Measurements from ENCODE around the gene RNPS1. TPM values are rescaled to one million over a fixed set of nuclear protein-coding genes. Genes with fewer than 3 reads are reported as not detected.

The RNPS1 gene
- total and polyA plus RNA-seq, 8 donors: 109 to 208 (median 194) TPM

- peaks cover 0 to 53% of the 10 kb centered on the region in 2 donors for H3K36me3 ChIP-seq
- intact Hi-C loops (cut with DNase I): no loop called here
- TF ChIP-seq, protein P1, sequence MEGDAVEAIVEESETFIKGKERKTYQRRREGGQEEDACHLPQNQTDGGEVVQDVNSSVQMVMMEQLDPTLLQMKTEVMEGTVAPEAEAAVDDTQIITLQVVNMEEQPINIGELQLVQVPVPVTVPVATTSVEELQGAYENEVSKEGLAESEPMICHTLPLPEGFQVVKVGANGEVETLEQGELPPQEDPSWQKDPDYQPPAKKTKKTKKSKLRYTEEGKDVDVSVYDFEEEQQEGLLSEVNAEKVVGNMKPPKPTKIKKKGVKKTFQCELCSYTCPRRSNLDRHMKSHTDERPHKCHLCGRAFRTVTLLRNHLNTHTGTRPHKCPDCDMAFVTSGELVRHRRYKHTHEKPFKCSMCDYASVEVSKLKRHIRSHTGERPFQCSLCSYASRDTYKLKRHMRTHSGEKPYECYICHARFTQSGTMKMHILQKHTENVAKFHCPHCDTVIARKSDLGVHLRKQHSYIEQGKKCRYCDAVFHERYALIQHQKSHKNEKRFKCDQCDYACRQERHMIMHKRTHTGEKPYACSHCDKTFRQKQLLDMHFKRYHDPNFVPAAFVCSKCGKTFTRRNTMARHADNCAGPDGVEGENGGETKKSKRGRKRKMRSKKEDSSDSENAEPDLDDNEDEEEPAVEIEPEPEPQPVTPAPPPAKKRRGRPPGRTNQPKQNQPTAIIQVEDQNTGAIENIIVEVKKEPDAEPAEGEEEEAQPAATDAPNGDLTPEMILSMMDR (IDR thresholded peaks at IDR 0.05): no peak
Observed at GRCh38 chr16:2275476-2276367, 7.8 kb upstream of the RNPS1 start.

DNA sequence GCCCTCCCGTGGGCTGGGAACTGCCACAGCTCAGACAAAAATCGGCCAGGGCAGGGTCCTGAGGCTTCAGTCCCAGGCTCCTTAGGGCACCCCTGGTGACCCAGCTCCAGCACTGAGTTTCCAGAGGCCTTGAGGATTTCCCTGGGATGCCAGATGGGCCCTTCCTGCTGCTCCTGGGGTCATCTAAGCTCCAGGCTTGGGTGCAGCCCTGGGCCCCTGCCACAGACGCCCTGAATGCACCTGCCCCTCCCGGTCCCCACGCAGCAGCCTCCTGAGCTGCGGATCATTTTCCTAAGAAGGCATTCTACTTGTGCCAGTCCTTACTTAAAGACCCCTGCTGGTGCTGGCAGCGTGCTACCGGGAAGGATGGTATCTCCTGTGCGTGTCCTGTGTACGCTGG, 6.0 kb upstream of the RNPS1 start:
- H3K27ac ChIP-seq: no peak overlapping the region
- TF ChIP-seq, protein P1 (IDR thresholded peaks at IDR 0.05): no peak
- peaks cover 0 to 37% of the 10 kb centered on the region in 2 donors for H3K36me3 ChIP-seq
- intact Hi-C loops (cut with DNase I): no loop called here
- H3K27me3 ChIP-seq: no peaks in the 10 kb centered on the region
- DNase-seq (no peak), ATAC-seq (peak; percentile 9)
- H3K9me3 ChIP-seq: no peaks in the 10 kb centered on the region
- H3K4me1 ChIP-seq: peaks cover 11 to 21% of the 10 kb centered on the region in 2 donors
- no peak overlapping the region for H3K4me3 ChIP-seq

More at GRCh38 chr16:2275476-2276367, 7.8 kb upstream of the RNPS1 start:
- ATAC-seq: no peak
- Histone ChIP-seq H3K4me1 (peaks cover 0 to 6% of the 10 kb centered on the region in 2 donors), H3K27ac (no peak overlapping the region), H3K27me3 (no peaks in the 10 kb centered on the region), H3K9me3 (no peaks in the 10 kb centered on the region), H3K4me3 (no peak overlapping the region)
- peak in 1 of 4 donors; percentile 57 for DNase-seq

DNA sequence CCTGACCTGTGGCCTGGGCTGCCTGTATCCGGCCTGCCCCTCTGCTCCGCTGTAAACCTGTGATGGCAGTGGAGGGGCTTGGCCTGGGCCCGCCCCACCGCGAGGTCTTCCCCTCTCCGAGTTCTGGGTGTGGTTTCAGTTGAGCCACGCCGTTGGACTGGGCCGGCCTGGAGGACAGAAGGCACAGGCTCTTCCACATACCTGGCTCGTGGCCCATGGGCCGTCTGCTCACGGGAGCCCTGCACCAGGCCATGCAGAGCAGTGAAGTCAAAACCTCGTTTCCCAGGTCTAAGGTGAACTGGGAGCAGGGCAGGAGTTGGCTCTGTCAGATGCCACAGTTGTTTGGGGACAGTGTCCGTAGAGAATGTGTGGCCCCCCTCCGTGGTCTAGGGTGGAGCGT, 5.6 kb upstream of the RNPS1 start:
- H3K4me1 ChIP-seq: peaks cover 11 to 23% of the 10 kb centered on the region in 2 donors
- TF ChIP-seq, protein P1 (IDR thresholded peaks at IDR 0.05): no peak
- no peak overlapping the region for H3K27ac ChIP-seq
- H3K36me3 ChIP-seq: peaks cover 0 to 32% of the 10 kb centered on the region in 2 donors
- intact Hi-C loops (cut with DNase I): no loop called here
- H3K27me3 ChIP-seq: no peaks in the 10 kb centered on the region
- no peaks in the 10 kb centered on the region for H3K9me3 ChIP-seq
- no peak overlapping the region for H3K4me3 ChIP-seq
- DNase-seq (peak in 1 of 4 donors; percentile 77), ATAC-seq (peak; percentile 33)

GRCh38 chr16:2271848-2272461, 4.0 kb upstream of the RNPS1 start:
- TF ChIP-seq, protein P1 (IDR thresholded peaks at IDR 0.05): no peak
- no peak overlapping the region for H3K27ac ChIP-seq
- intact Hi-C loops (cut with DNase I): no loop called here
- ATAC-seq (no peak), DNase-seq (peak in 1 of 4 donors; percentile 74)
- H3K36me3 ChIP-seq: peaks cover 0 to 17% of the 10 kb centered on the region in 2 donors
- peaks cover 11 to 24% of the 10 kb centered on the region in 2 donors for H3K4me1 ChIP-seq
- H3K4me3 ChIP-seq: no peak overlapping the region
- H3K9me3 ChIP-seq: no peaks in the 10 kb centered on the region
- no peaks in the 10 kb centered on the region for H3K27me3 ChIP-seq

Data from left lung (tissue), 10 donors.